Heart right ventricle (tissue), 16 donors: ENCODE measurements around the gene EIF3D. TPM values are rescaled to one million over a fixed set of nuclear protein-coding genes. Genes with fewer than 3 reads are reported as not detected.

ENCODE experiments used
- ATAC-seq, 8 donors: fragments of 200-7000 bp; cut with Tn5 transposase; one replicate each; pipeline ENCODE4 v1.9.1; 2020; ENCODE audit warnings: mild to moderate bottlenecking in 8 of 8, moderate library complexity in 8 of 8, moderate number of reproducible peaks in 1 of 8
- DNase-seq, 2 donors: peaks; one replicate each; pipeline ENCODE4 v3.0.0-alpha.2; 2020
- H3K27ac ChIP-seq, 10 donors: fragments of 200-600 bp; sonication (generic) in 2 of 10; one replicate each; pipeline versions ENCODE4 v1.5.0 to v1.8.0; 2020 to 2022; ENCODE audit warnings: mild to moderate bottlenecking in 3 of 10
- H3K27me3 ChIP-seq, 7 donors: fragments of 200-600 bp; one replicate each; pipeline ENCODE4 v1.8.0; 2021 to 2022; ENCODE audit warnings: mild to moderate bottlenecking in 2 of 7
- H3K36me3 ChIP-seq, 9 donors: fragments of 200-600 bp; sonication (generic) in 1 of 9; one replicate each; pipeline versions ENCODE4 v1.5.0 to v1.8.0; 2020 to 2022; ENCODE audit warnings: mild to moderate bottlenecking in 2 of 9
- H3K4me1 ChIP-seq, 9 donors: fragments of 200-600 bp; sonication (generic) in 1 of 9; one replicate each; pipeline versions ENCODE4 v1.5.0 to v1.8.0; 2020 to 2022; ENCODE audit warnings: mild to moderate bottlenecking in 4 of 9
- H3K4me3 ChIP-seq, 10 donors: fragments of 200-600 bp; sonication (generic) in 2 of 10; one replicate each; pipeline versions ENCODE4 v1.5.0 to v1.8.0; 2020 to 2022; ENCODE audit warnings: mild to moderate bottlenecking in 7 of 10, moderate library complexity in 2 of 10
- H3K9me3 ChIP-seq, 11 donors: fragments of 200-600 bp in 10 of 11; sonication (generic) in 2 of 11; one replicate each; pipeline versions ENCODE4 v1.5.0 to v1.8.0; 2013 to 2022; ENCODE audit warnings: mild to moderate bottlenecking in 2 of 11, control low read depth in 1 of 11, moderate library complexity in 1 of 11
- CTCF ChIP-seq, 9 donors: fragments of 200-600 bp; sonication (generic) in 2 of 9; IDR thresholded peaks; one replicate each; pipeline versions ENCODE4 v1.5.0 to v1.8.0; 2021 to 2022; ENCODE audit warnings: antibody characterized with exemption in 9 of 9, mild to moderate bottlenecking in 5 of 9, moderate library complexity in 1 of 9
- WGBS, 2 donors: extraction: QIAGEN DNeasy Blood & Tissue Kit; methylation state at CpG; one replicate each; pipeline ENCODE4 v1.1.7; 2013; ENCODE audit warnings: inconsistent platforms in 1 of 2; 5-methylcytosine and 5-hydroxymethylcytosine counted together
- intact Hi-C, 10 donors: fragments of 100-400 bp; cut with DNase I; formaldehyde crosslinking; loops; one replicate each; pipeline versions ENCODE4 v1.11.1 to v1.14.2; 2022
- polyA plus RNA-seq, 2 donors: library from polyadenylated mRNA; stranded (reverse); fragments of 200-250 nt; gene quantifications; one replicate each; pipeline ENCODE4 v1.2.3, GENCODE V29; 2013
- total RNA-seq, 10 donors: library from RNA; stranded (reverse); fragmentation: NEBNext Ultra II Directional in 3 of 10; extraction: Animal tissue kit (Norgen Biotek cat#: 25700) in 3 of 10; gene quantifications; one replicate each; pipeline versions ENCODE4 v1.2.1 to v1.2.4, GENCODE V29; 2021 to 2023
- donor health status: Arrhythmogenic right ventricular cardiomyopathy.
- donor health status: ischemic (EF 13 %, LVEDD 7.1; RV severe dilation, severe dysfunction).
- donor health status: healthy with polysubstance abuse.
- donor health status: DM: no; HTN: yes; CAD: no.
- donor health status: DM: no; HTN: no; CAD: no.
- donor health status: ischemic (EF 25% LVEDD 6.9; RV normal size, moderate dysfunction).
- donor health status: ischemic (EF 25% LVEDD 5.7; RV mildly dilated, moderate dysfunction).
- donor health status: healthy.
- donor health status: DM: yes; HTN: yes; CAD: no.
- donor health status: Ischemic cardiomyopathy.
- donor health status: ischemic (EF 35%, LVEDD 5.7; RV mildly dilated, moderate dysfunction).
- donor health status: nonischemic (EF 11% LVEDD 7.7; RV severe dilation, severe dysfunction).
- donor health status: DM: yes; HTN: yes; CAD: no.
- donor health status: PGD.
- donor health status: ischemic (EF 29% LVEDD 5.4; RV normal size, mild dysfunction).
- donor health status: nonischemic (EF 23%, LVEDD 6.1; RV moderate dilation, normal function).

The EIF3D gene
- total and polyA plus RNA-seq, 12 donors = 61.4 to 180 (median 79.9) TPM

GRCh38 chr22:36563898-36564297, 34.9 kb upstream of the EIF3D start:
- Histone ChIP-seq H3K27ac (no peak overlapping the region), H3K4me3 (no peak overlapping the region), H3K27me3 (peaks cover 0 to 63% (median 45%) of the 10 kb centered on the region in 7 donors), H3K9me3 (no peaks in the 10 kb centered on the region), H3K36me3 (no peaks in the 10 kb centered on the region), H3K4me1 (peaks cover 0 to 8% (median 0%) of the 10 kb centered on the region in 9 donors)
- intact Hi-C loops = loop anchor here in 1 of 10 donors (10.0 kb wide), 1 partner anchor 1739 kb away; no protein-coding TSS in a partner anchor
- ATAC-seq = no peak
- WGBS, 2 donors = 40 to 46% methylated on average over 5 of the region's 5 CpGs
- DNase-seq = no peak
- TF ChIP-seq CTCF (IDR thresholded peaks at IDR 0.05) = no peak

GRCh38 chr22:36563444-36563843, 34.5 kb upstream of the EIF3D start:
- ATAC-seq = no peak
- WGBS, 2 donors = 44 to 50% methylated on average over 12 of the region's 12 CpGs

GRCh38 chr22:36563001-36563400, 34.0 kb upstream of the EIF3D start:
- Histone ChIP-seq H3K4me3 (no peak overlapping the region), H3K27me3 (peaks cover 0 to 54% (median 45%) of the 10 kb centered on the region in 7 donors), H3K4me1 (peaks cover 0 to 8% (median 0%) of the 10 kb centered on the region in 9 donors), H3K9me3 (no peaks in the 10 kb centered on the region), H3K27ac (no peak overlapping the region), H3K36me3 (no peaks in the 10 kb centered on the region)
- no peak for DNase-seq
- WGBS, 2 donors = 71 to 77% methylated on average over 3 of the region's 3 CpGs
- intact Hi-C loops = loop anchor here in 1 of 10 donors (10.0 kb wide), 1 partner anchor 1738 kb away; no protein-coding TSS in a partner anchor
- TF ChIP-seq CTCF (IDR thresholded peaks at IDR 0.05) = no peak
- no peak for ATAC-seq

More at GRCh38 chr22:36563444-36563843, 34.5 kb upstream of the EIF3D start:
- no peak for TF ChIP-seq CTCF (IDR thresholded peaks at IDR 0.05)
- DNase-seq = no peak
- Histone ChIP-seq H3K9me3 (no peaks in the 10 kb centered on the region), H3K27ac (no peak overlapping the region), H3K36me3 (no peaks in the 10 kb centered on the region), H3K27me3 (peaks cover 0 to 58% (median 45%) of the 10 kb centered on the region in 7 donors), H3K4me1 (peaks cover 0 to 8% (median 0%) of the 10 kb centered on the region in 9 donors), H3K4me3 (no peak overlapping the region)
- intact Hi-C loops = loop anchor here in 1 of 10 donors (10.0 kb wide), 1 partner anchor 1739 kb away; no protein-coding TSS in a partner anchor

GRCh38 chr22:36562261-36562835, 33.4 kb upstream of the EIF3D start:
- WGBS, 2 donors = 62 to 64% methylated on average over 11 of the region's 11 CpGs
- DNase-seq (no peak), ATAC-seq (peak in 4 of 8 donors; percentile 36 to 61 (median 45))
- Histone ChIP-seq H3K9me3 (no peaks in the 10 kb centered on the region), H3K27ac (no peak overlapping the region), H3K4me3 (no peak overlapping the region), H3K4me1 (peaks cover 0 to 8% (median 0%) of the 10 kb centered on the region in 9 donors), H3K36me3 (no peaks in the 10 kb centered on the region), H3K27me3 (peaks cover 0 to 54% (median 45%) of the 10 kb centered on the region in 7 donors)
- no peak for TF ChIP-seq CTCF (IDR thresholded peaks at IDR 0.05)
- intact Hi-C loops = loop anchor here in 1 of 10 donors (10.0 kb wide), 1 partner anchor 1738 kb away; no protein-coding TSS in a partner anchor
